ENCODE measurements around the gene MAGI3.
"Not testable (repeated sequence)": the region's sequence is repeated elsewhere in the genome, so short reads cannot be mapped to it uniquely, and the experiment has no call there.

The MAGI3 gene

DNA sequence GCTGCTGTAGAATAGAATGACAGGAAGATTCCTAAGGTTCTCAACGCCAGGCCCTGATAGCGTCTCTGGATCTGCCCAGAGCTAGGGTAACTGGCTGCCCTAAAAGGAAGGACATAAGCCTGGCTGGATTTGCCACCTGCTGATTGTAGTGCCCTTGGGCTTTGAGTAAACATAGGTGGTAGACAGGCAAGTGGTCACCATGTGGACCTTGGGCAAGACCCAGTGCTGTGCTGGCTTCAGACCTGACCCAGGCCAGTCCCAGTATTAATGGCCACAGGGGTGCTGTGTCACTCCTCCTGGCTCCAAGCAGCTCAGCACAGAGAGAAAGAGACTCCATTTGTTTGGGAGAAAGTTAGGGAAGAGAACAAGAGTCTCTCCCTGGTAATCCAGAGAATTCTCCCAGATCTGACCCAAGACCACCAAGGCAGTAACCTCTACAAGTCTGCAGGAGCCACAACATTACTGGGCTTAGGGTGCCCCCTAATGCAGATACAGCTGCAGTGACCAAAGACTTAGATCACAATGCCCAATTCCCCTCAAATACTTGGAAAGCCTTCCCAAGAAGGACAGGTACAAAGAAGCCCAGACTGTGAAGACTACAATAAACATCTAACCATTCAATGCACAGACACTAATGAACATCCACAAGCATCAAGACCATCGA, 324.4 kb downstream of the MAGI3 start:
- no peak for DNase-seq

- not testable (repeated sequence) for DNase-seq
Measured at GRCh38 chr1:113717506-113717905, 327.2 kb downstream of the MAGI3 start.

DNA sequence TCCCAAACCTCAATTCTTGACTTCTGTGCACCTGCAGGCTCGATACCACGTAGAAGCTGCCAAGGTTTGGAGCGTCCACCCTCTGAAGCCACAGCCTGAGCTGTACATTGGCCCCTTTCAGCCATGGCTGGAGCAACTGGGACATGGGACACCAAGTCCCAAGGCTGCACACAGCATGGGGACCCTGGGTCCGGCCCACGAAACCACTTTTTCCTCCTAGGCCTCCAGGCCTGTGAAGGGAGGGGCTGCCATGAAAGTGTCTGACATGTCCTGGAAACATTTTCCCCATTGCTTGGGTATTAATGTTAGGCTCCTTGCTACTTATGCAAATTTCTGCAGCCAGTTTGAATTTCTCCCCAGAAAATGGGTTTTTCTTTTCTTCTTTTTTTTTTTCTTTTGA, 328.3 kb downstream of the MAGI3 start:
- not testable (repeated sequence) for DNase-seq

- no peak for DNase-seq
Measured at GRCh38 chr1:113721010-113721409, 330.7 kb downstream of the MAGI3 start.

DNA sequence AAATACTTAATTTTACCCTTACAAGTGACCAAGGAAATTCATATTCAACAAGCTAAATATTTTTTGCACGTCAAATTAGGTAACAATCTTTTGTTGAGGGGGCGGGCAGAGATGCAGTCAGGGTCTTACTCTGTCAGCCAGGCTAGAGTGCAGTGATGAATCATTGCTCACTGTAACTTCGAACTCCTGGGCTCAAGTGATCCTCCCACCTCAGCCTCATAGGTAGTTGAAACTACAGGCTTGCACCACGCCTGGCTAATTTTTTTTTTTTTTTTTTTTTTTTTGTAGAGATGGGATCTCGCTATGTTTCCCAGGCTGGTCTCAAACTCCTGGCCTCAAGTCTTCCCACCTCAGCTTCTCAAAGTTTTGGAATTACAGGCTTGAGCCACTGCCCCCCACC, 342.5 kb downstream of the MAGI3 start:
- no peak for DNase-seq

DNA sequence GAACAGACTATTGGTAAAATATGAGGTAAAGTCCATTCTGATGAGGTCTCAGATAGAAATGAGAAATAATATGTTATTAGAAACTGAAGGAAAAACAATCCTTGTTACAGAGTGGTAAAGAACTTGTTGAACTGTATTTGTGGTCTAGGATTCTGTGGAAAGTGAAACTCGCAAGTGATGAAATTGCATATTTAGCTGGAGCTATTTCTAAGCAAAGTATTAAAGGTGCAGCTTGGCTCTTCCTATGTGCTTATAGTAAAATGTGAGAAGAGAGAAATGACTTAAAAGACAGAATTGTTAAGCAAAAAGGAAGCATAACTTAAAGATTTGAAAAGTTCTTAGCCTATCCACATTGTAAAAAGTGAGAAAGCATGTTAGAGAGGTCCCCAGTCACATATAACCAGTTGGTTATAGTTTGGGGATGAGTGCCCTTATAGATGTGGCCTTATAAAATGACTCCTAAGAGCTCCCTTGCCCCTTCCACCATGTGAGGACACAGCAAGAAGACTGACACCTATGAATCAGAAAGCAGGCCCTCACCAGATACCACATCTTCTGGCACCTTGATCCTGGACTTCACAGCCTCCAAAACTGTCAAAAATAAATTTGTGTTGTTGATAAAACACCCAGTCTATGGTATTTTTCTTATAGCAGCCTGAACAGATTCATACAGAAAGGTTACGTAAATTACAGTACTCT, 344.2 kb downstream of the MAGI3 start:
- no peak for DNase-seq

Measured in midbrain (tissue), 1 donor.